HCEC 1CT (cell line): ENCODE data around the gene SHISAL1.

ENCODE experiments used
- DNase-seq: peaks from one replicate; pipeline ENCODE4 v3.0.0-alpha.2; 2017

SHISAL1 gene

DNA sequence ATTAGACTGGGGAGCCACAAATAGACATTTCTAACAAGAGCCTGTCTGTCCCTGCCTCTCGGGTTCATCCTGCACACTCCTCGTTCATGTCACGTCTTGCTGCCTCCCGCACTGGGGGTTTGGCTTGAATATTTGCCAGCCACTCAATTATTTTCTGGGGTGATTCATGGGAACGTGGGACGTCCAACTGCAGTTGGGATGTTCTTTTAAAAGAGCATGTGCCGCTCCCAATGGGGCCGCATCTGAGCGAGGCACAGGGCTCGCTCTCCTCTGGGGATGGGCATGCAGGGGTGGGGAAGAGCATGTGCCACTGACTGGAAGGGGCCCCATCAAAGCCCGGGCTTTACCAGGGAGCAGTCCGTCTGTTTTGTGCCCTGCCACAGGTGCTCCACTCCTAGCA is 88.6 kb downstream of the SHISAL1 start:
- no peak for DNase-seq

DNA sequence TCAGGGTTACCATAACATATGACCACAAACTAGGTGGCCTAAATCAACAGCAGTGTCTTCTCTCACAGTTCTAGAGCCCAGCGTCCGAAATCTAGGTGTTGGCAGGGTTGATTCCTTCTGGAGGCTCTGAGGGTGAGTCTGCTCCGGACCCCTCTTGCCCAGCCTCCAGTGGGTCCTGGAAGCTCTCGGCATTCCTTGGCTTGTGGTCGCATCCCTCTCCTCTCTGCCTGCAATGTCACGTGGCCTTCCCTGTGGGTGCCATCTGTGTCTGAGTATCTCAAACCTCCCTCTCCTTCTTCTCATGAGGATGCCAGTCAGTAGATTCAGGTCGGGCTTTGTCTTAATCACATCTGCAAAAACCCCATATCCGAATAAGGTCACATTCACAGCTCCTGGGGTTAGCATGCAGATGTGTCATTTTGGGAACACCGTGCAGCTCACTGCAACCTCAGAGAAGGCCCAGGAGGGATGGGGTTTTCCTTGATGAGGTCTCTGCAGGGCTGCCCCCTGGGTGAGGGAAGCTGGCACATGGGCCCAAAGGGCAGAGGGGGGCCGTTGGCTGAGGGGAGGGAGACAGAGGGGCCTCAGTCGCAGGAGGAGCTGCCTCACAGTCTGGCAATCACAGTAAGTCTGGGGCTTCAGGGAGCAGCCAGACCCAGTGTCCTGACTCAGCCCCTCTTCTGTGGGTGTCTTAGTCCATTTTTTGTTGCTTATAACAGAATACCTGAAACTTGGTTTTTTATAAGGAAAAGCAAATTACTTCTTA is 90.9 kb downstream of the SHISAL1 start:
- DNase-seq, result no peak

DNA sequence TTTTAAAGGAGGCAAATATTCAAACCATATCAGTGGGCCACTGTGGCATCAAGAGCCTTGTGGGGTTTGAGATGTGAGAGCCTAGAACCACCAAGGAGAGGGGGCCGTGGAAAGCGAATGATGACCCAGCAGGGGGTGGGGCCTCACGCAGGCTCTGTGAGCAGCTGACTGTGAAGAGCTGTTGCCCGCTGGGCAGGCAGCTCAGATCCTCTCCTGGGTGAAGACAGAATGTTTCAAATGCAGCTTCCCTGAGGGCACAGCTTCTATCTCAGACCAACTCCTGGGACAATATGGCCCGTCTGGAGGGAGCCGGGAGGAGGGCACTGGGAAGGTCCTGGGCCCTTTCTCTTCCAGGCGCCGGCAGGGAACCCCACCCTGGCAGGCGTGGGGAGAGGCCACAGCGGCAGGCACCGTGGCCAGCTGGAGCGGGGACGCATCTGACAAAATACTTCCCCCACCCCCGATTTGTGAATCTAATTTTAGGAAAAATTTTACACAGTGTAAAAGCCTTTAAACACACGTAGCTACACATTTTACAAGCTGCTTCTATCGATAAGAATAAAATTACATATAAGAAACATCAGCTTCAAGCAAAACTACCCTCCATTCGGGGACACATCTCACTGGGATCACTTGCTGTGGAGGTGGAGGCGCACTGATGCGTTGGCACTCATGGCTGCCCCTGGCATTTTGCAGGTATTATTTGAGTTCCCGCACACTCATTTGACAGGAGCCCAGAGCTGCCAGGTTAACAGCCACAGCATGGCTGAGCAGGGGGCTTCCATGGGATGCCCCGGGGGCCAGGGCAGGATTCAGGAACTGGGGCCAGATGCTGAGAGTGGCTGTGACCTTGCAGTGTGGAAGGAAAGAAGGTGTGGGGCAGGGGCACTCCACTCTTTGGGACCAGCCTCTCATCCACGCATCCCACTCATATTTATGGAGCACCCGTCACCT is 91.7 kb downstream of the SHISAL1 start:
- DNase-seq, result no peak

DNA sequence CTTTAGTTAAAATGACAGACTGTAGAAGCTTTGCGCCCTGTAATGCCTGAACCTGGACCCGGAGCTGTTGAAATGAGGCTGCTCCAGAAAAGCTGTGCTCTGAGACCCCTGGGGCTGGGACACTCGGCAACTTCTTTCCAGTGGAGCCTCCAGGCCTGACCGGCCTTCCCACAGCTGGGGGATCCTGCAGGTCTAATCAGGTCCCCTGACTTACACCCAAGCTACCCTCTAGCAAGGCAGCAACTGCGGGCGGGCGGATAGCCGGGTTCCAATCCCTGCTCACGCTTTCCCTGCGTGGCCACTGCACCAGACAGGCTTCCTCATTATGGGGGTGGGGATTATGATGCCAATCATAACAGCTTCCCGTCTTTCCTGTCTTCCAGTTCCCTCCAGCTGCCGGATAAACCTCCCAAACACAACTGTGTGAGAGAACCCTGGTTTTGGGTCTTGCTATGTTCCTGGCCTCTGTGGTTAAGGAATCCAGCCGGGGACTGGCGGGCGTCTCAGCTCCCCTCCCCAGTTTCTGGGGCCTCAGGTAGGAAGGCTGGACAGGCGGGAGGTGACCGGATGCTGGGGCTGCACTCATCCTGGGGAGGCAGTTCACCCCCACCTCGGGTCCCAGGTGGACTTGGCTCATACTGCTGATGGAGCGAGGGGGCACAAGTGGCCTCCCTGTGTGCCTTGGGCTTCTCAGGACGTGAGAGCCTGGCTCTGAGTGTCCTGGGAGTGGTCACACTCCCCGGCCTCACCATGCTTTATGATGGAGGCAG is 93.5 kb downstream of the SHISAL1 start:
- no peak for DNase-seq

DNA sequence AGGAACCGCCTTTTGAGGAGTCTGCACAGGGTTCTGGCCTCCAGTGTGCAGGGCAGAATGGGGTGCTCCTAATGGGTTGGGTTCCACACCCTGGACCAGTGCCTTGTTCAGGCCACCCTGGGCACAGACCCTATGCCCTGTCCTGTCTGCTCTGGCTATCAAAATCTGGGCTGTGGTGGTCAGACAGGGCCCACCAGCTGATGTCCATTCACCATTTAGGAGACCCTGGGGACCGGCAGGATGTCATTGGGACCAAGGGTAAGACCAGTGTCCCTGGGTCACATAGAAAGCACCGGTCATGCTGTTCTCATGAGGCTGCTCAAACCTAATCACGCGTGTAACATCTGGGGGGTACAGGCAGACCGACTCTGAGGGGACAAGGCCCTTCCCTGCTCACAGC is 94.7 kb downstream of the SHISAL1 start:
- DNase-seq, result no peak

DNA sequence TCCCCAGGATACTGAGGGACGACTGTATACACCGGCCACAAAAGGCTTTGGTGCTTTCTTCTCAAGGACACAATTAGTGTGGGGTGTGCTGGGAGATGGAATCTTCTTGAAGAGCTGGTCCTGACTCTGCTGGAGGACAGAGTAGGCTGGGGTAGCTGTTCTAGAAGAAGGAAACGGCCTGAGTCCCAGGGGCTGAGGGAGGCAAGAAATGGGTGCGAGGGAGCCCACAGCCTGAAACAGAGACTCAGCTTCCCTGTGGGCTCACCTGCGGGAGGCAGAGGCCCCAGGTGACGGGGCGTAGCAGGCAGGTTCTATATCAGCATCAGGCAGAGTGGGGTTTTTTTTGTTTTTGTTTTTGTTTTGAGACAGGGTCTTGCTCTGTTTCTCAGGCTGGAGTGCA is 95.4 kb downstream of the SHISAL1 start:
- DNase-seq, result no peak

DNA sequence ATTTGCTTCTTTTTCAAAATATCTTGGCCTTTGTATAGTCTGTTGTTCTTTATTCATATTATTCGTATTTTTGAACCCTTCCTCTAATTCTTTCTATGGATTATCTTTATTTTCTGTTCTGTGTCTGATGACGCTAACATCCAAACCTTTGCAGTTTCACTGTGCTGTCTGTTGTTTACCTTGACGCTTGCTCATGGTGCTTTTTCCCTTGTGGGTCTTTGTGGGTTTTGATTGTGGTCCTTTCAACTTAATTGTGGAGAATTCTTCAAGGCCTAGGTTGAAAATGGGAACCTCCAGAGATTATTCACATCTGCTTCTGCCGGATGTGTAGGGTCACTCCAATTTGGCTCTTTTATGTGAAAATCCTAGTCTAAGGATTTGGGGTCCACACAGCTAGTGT is 97.5 kb downstream of the SHISAL1 start:
- DNase-seq, result no peak

DNA sequence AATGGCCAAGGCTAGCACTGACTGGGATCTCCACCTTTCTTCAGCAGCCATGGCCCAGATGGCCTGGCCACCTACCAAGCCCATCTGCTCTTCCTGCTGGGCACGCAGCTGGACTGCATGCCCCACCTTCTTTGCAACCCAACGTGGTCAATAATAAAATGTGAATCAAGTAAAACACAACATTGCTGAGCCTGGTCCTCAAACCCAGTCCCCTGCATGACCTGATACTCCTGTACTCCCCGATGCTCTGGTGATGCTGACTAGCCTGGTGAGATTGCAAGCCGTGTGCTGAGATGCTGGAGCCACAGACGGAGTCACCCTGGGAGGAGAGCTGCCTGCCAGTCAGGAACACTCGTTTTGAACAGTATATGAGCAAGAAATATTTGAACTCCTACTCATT is 98.0 kb downstream of the SHISAL1 start:
- DNase-seq, result no peak

DNA sequence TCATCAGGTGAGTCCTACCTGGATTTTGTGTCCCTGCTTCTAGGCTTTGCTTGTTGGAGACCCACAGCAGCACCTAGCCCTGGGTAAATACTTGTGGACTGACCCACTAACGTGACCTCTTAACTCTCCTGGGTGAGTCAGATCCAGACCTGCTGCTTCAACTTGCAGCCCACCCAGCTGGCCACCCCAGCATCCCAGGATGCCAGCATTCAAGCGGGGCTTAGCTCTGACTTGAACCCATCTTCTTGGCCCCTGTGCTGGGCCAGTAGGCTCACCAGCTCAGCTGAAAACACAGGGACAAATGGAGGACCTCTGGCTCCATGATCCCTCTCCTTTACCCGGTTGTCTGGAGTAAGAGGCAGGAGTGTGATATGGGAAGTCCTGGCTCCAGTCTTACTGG is 98.6 kb downstream of the SHISAL1 start:
- no peak for DNase-seq

DNA sequence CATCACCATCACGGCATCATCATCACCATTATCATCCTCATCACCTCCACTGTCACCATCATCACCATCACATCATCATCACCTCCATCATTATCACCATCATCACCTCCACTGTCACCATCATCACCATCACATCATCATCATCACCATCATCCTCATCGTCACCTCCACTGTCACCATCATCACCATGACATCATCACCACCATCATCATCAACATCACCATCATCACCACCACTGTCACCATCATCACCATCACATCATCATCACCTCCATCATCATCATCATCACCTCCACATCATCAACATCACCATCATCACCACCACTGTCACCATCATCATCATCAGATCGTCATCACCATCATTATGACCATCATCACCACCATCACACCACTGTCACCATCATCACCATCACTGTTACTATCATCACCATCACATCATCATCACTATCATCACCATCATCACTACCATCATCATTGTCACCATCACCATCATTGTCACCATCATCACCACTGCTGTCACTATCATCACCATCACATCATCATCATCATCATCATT is 99.2 kb downstream of the SHISAL1 start:
- DNase-seq, result no peak

DNA sequence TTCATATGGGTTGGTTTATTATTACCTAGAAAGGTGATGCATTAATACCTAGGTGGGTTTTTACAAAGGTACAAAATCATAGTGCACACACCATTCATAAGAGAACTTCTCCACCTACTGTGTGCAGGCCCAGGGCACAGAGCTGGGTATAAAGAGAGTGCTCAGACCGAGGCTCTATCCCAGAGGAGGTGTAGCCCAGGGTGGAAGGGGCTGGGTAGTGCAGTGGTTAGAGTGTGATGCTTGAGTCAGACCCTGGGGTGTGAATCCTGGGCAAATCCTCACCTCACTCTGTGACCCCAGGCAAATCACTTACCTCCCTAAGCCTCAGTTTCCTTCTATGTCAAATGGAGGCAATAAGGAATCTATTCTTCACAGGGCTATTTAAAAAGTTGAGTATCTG is 99.8 kb downstream of the SHISAL1 start:
- no peak for DNase-seq

DNA sequence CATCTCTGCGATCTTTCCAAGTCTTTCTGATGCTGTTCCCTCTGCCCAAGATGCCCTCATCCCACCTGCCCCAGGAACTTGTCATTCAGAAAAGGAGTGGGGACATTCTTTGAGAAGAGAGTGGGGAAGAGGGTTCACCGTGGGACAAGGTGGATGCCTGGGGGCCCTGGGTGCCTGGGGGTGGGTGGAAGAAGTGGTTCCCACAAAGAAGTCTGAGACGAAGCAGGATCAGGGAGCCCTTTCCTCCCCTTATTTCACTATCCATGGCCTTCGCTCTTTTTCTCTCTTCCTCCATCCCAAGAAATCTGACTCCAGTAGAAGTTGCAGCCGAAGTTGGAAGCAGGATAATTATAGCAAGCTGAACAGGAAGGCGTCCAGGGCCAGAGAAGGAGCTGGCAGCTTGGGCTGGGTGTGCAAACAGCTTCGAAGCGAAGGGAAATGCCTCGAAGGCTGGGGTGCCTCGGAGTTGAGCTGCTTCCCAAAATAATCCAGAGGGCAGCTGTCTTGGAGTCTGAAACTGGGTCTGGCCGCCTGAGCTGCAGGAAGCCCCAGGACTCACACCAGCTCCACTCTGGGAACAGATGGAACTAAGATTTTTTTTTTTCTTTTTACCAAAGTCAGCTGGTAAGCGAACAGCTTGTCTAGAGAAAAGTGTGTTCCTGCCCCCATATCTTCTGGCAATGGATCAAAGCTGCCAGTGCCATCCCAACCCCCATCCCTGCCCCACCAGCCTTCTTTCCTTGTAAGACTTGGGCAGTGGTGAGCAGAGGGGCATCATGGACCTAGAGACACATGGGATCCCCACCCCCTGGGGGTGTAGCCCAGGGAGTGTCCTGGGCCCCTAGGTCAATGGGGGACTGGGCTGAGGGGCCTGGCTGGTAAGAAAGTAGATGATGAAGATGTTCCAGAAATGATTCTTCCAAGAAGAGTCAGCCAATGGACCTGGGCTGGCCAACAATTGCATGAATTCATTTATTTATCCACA is 100.5 kb downstream of the SHISAL1 start:
- DNase-seq, result no peak

DNA sequence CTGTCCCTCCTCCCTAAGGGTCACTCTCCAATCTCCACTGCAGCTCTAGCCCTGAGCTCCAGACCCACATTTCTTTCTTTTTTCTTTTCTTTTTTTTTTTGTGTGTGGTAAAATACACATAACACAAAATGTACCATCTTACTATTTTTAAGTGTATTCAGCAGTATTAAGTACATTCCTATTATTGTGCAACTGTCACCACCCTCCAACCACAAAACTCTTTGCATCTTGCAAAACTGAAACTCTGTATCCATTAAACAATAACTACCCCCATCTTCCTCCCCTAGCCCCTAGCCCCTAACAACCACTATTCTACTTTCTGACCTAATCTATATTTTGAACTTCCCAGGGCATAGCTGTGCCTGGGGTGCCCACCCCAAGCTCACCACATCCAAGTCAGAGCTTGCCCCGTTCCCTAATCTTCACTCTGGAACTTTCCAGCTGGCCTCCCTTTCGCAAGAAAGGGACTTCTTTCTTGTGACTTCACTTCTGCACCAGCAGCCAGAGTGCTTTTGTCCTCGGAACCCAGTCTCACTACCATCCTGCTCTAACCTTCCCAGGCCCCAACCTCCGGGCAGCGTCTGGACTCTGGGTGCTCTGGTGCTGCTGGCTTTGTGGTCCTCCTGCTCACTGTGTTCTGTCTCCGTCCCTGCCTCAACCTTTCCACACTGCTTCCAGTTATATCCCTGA is 101.3 kb downstream of the SHISAL1 start:
- no peak for DNase-seq

DNA sequence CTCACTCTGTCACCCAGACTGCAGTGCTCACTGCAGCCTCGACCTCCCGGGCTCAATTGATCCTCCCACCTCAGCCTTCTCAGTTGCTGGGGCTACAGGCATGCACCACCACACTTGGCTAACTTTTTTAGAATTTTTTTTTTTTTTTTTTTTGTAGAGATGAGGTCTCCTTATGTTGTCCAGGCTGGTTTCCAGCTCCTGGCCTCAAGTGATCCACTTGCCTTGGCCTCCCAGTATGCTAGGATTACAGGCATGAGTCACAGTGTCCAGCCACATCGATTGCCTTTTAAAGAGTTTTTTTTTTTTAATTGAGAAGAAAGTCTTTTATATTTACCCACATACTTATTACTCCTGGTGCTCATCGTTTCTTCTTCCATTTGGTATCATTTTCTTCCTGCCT is 102.0 kb downstream of the SHISAL1 start:
- peak; percentile 16 for DNase-seq

DNA sequence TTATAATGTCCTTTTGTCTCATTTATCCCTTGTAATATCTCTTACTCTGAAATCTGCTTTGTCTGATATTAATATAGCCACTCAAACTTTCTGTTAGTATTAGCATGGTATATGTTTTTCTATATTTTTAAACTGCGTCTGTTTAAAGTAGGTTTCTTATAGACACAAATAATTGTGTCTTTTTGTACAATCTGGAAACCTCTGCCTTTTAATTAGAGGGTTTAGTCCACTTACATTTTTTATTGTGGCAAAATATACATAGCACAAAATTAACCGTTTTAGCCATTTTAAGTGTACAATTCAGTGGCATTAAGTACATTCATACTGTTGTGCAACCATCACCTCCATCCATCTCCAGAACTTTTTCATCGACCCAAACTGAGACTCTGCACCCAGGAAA is 103.4 kb downstream of the SHISAL1 start:
- no peak for DNase-seq

DNA sequence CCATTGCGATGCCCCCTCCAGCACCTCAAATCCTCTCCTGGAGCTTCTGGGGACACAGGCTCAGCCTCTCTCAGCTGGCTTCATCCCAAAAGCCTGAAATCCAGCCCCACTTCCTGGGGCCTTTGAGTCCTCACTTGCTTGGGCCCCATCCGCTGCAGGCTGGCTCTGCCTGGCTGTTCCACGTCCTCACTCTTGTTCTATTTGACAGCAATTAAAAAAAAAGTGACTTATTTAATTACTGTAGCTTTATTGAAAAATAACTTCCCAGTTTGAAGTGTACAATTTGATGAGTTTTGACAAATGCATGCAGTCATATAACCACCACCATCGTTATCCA is 104.8 kb downstream of the SHISAL1 start:
- no peak for DNase-seq

DNA sequence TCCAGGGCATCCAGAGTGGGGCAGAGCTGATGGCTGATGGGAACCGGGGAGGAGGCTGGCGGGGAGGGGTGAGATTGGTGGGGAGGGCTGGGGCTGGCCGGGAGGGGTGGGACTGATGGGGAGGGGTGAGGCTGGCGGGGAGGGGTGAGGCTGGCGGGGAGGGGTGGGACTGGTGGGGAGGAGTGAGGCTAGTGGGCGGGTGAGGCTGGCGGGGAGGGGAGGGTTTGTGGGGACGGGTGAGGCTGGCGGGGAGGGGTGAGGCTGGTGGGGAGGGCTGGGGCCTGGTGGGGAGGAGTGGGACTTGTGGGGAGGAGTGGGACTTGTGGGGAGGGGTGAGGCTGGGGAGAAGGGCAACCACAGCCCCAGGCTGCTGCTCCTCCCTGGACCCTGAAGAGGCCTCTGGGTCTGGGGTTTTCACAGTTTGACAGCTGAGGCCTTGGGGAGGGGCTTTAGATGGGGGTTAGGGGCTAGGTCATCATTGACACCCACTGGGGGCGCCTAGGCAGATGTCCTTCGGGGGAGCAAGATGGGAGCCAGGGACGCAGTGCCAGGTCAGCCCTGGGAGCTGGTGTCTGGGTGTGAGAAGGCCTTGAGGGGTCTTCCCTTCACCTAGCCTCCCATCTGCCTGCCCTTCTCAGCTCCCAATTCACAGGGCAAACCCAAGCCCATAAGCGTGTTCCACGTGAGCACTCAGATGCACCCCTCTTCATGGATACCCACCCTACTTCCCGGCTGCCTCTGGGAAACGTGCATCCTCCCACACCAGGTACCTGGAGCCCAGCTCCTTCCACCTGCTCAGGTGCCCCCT is 105.4 kb downstream of the SHISAL1 start:
- no peak for DNase-seq

DNA sequence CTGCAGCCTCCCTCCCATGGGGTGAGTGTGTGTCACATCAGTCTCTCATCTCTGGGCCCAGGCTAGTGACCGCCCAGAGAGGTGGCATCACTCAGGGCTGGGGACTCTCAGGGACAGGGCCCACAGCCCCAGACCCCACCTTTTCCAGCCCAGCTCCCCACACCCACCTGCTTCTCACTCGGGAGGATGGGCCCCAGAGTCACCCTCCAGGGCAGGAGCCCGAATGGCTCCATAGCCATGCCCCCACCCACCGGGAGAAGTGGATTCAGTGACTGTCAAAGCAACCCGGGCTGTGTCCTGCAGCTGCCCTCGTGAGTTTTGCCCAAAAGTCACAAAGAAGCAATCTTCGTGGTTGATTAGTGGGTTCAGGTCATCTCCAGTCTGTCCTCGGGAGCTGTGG is 106.1 kb downstream of the SHISAL1 start:
- DNase-seq, result no peak

DNA sequence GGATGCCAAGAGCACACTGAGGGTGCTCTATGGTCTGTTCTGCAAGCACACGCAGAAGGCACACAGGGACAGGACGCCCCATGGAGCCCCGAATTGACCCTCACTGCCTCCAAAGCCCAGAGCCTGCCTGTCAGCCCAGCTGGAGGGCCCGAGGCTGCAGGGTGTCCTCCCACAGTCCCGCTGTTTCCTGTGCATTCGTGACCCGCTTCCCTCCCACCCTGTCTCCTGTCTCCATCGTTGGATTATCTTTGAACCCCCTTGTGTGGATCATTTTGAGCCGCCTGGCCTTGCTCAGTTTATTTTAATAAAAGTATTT is 106.5 kb downstream of the SHISAL1 start:
- DNase-seq, result no peak

DNA sequence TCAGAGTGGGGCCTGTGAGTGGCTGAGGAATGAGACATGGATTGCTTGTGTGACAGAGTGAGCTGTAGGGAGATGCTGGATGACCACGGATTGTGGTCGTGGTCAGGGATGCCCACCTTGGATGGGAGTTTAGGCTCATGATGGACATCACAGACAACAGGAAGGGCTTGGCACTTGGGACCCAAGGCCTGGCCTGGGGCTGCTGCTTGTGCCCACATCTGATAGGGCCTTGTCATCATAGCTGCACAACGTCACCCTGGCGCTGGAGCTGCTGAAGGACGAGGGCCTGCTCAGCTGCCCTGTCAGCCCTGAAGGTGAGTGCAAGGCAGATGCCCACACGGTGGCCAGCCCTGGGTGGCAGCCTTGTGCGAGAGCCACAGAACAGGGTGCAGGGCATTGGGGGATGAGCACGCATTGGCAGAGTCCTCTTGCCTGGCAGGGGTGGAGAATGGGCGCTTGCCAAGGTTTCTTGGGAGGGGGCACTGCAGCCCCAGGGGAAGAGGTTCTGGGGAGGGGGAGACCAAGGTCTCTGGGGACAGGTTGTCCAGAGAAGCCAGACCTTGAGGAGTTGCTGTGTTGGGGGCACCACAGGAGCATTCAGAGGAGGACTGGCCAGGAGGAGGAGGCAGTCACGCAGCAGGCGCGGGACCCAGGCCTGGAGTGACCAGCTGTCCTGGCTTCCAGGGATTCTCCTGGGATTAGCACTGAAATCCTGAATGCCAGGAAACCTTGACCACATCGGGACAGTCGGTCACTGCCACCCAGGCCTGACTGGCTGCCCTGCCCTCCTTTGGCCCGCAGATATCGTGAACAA is 107.0 kb downstream of the SHISAL1 start:
- no peak for DNase-seq
